SJCRH30 (cell line): ENCODE measurements around the gene EML1. TPM values are rescaled to one million over a fixed set of nuclear protein-coding genes. Genes with fewer than 3 reads are reported as not detected.
A peak's percentile ranks its signal among the peaks of the same experiment; 100 is the strongest.
"Not testable (repeated sequence)": the region's sequence is repeated elsewhere in the genome, so short reads cannot be mapped to it uniquely, and the experiment has no call there.

Experiments
- DNase-seq, 2 experiments: peaks; one replicate each; pipeline ENCODE4 v3.0.0-alpha.2; 2015 to 2020
- H3K27ac ChIP-seq: fragments of 250-450 bp; sonication (Bioruptor Pico); 2 replicates; pipeline ENCODE4 v1.5.1; 2020; ENCODE audit warnings: mild to moderate bottlenecking, moderate library complexity
- H3K27me3 ChIP-seq: fragments of 250-450 bp; sonication (Bioruptor Pico); 2 replicates; pipeline ENCODE4 v1.5.1; 2020; ENCODE audit warnings: mild to moderate bottlenecking, moderate library complexity
- H3K36me3 ChIP-seq: fragments of 250-450 bp; sonication (Bioruptor Pico); 2 replicates; pipeline ENCODE4 v1.5.1; 2020; ENCODE audit warnings: mild to moderate bottlenecking, moderate library complexity
- H3K4me1 ChIP-seq: fragments of 250-450 bp; sonication (Bioruptor Pico); 2 replicates; pipeline ENCODE4 v1.5.1; 2020; ENCODE audit warnings: mild to moderate bottlenecking, moderate library complexity
- H3K4me3 ChIP-seq: fragments of 250-450 bp; sonication (Bioruptor Pico); 2 replicates; pipeline ENCODE4 v1.5.1; 2020; ENCODE audit warnings: mild to moderate bottlenecking, moderate library complexity
- H3K9me3 ChIP-seq: fragments of 250-450 bp; sonication (Bioruptor Pico); replicated peaks from 2 replicates; pipeline ENCODE4 v1.5.1; 2020; ENCODE audit warnings: mild to moderate bottlenecking, moderate library complexity
- total RNA-seq: library from RNA; depleted of rRNA; stranded (reverse); fragments of >200 nt; shearing (Covaris generic); gene quantifications from 2 replicates; pipeline ENCODE4 v1.2.3, GENCODE V29; 2014

Gene EML1
- total RNA-seq, 1 experiment from 2014 or later, result 10.8 TPM

DNA sequence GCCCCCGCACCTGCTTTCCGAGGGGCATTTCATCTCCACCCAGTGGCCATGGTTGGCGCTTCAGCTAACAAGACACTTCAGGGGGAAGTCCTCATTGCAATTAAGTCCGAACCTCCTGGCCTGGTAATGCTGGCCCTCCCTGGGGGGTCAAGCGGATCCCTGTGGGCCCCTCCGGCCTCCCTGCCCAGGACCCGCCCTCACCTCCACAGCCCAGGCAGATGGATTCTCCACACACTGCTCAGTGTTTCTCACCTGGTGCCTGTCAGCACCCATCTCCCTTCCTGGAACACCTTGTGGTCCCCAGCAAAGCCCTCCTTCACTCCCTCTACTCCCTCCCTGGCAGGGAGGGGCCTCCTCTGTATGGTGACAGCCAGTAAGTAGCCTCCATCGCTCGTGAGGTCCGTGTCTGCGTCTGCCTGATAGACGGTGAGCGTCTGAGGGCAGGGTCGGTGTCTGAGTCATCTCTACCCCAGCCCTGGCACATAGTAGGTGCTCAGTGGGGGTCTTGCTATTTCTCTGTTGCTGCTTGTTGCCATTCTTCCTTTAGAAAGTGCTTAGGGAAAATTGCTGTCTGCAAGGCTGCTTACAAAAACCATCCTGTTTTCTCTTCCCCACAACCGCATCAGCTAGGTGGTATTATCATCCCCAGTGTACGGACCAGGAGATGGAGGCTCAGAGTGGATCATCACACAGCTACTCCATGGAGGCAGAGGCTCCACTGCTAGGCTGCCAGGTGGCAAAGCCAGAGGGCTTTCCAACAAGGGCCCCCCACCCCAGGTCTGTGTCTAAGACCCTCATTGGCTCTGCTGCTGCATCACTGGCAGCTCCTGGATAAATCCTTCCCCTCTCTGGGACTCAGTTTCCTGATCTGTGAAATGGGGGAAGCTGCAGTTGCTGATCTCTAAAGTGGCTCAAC, 39.7 kb upstream of the EML1 start:
- H3K27ac ChIP-seq, result no peak overlapping the region; the same call in 1 of the 2 replicates
- H3K4me3 ChIP-seq, result no peak overlapping the region
- no peaks in the 10 kb centered on the region for H3K36me3 ChIP-seq
- no peak for DNase-seq
- no peaks in the 10 kb centered on the region for H3K9me3 ChIP-seq
- H3K4me1 ChIP-seq, result peaks cover 45% of the 10 kb centered on the region
- H3K27me3 ChIP-seq, result peaks cover 17% of the 10 kb centered on the region; the same call in 1 of the 2 replicates

DNA sequence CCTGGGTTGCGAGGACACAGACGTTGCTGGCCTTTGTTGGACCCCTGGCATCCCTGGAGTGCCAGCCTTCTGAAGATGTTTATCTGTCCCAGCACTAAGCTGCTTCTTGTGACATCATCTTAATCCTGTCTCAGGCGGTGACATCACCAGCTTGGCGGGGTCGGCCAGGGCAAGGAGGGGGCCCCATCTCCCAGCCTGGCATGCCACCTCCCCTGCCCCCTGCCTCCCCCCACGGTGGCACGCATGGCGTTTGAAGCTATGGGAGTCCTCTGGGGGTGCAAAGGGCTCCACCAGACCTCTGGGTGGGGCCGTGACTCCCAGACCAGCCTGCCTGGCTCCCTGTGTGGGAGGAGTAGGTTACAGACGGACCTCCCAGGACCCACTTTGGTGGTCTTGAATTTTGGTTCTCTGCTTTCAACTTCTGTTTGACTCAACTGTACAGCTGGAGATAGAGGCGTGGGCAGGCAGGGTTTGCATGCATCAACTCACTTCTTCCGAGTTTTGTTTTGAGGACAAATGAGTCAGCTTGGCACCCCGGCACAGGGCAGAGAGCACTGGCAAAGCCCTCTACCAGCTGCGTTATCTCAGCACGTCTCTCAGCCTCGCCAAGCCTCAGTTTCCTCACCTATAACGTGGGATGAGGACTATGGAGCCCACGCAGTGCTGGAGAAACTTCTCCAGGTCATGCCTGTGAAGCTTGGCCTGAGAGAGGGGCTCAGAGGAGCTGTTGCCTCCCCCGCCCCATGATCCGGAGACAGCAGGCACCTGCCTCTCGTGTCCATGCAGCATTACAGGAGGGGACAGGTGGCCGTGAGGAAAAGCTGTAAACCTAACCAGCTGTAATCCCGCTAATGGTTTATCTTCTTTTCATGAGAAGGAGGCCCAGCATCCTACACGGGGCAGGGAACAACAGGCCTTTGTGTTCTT, 38.8 kb upstream of the EML1 start:
- H3K4me3 ChIP-seq, result no peak overlapping the region
- DNase-seq, result peak; percentile 81 to 94
- no peaks in the 10 kb centered on the region for H3K9me3 ChIP-seq
- peaks cover 8% of the 10 kb centered on the region; the same call in 1 of the 2 replicates for H3K27me3 ChIP-seq
- H3K36me3 ChIP-seq, result no peaks in the 10 kb centered on the region
- peak overlapping the region; percentile 68 for H3K27ac ChIP-seq
- H3K4me1 ChIP-seq, result peaks cover 45% of the 10 kb centered on the region

DNA sequence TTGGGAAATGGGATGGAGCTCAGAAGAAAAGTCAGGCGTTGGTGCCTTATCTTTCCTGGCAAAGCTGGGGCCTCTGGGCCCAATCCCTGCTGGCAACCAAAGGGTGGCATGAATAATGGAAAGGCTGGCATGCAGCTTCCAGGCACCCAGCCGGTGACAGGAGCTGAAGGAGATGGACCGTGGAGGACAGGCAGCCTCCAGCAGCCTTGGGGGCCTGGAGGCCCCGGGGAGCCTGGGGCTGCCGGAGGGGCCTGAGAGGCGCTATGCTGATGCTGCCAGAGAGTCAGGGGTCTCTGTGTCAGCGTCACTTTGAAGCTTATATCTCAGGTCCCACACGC, 38.2 kb upstream of the EML1 start:
- DNase-seq, result no peak
- peak overlapping the region; percentile 68 for H3K27ac ChIP-seq
- H3K36me3 ChIP-seq, result no peaks in the 10 kb centered on the region
- no peak overlapping the region for H3K4me3 ChIP-seq
- peaks cover 45% of the 10 kb centered on the region for H3K4me1 ChIP-seq
- no peaks in the 10 kb centered on the region for H3K9me3 ChIP-seq
- 0 out of 2 replicates have a peak, but pooled peaks cover 2% of the 10 kb centered on the region for H3K27me3 ChIP-seq

DNA sequence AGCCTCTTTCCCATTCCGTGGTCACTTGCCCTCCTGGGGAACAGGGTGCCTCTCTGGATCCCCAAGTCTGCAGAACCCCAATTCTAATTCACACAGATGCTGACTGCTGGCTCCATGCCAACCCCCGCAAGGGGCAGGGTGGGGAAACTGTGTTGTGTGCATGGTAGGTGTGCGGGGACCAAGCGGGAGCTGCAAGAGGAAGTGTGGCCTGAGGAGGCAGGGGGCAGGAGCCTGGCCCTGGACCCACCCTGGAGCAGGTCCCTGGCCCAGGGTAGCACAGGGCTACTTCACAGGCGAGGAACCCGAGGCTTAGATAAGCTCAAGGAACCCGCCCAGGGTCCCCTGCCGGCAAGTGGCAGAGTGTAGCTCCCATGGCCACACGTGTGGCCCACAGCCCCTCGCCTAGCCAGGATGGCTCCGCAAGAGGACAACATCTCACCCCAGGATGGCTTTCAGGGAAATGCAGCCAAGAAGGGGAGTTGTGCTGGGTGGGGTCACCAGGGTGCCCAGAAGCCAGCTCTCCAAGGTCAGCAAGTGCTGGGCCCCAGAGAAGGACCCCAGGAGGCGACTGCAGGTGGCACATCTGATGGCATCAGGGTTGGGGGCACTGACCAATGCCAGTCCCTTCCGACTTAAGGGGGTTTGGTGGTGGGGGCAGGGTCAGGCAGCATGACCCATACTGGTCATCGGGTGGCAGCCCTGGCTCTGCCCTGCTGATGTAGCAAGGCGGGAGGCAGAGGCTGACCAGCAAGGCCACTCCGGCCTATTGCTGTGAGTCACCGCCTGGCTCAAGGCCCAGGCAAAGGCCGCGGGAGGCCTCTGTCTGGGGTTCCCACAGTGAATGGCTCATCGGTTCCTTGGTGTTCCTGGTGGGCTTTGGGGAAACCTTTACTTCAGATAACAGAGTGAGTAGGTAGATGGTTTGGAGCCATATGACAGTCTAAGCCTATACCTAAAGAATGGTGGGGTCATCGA, 37.3 kb upstream of the EML1 start:
- Histone ChIP-seq H3K4me3 (no peak overlapping the region), H3K9me3 (no peaks in the 10 kb centered on the region), H3K27ac (no peak overlapping the region), H3K36me3 (no peaks in the 10 kb centered on the region), H3K27me3 (no peaks in the 10 kb centered on the region), H3K4me1 (peaks cover 45% of the 10 kb centered on the region)
- DNase-seq, result peak in 1 of 2 experiments; percentile 54

DNA sequence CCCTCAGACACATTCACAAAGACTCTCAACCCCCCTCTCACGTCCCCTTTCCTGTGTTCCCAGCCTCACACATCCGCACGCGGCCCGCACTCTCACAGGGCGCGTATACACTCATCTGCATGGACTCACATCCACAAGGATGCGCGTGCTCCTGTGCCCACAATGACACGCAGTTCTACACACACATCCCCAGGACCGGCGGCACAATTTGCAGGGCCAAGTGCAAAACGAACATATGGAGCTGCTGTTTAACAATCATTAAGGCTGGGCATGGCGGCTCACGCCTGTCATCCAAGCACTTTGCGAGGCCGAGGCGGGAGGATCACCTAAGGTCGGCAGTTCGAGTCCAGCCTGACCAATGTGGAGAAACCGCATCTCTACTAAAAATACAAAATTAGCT, 36.4 kb upstream of the EML1 start:
- no peak overlapping the region for H3K27ac ChIP-seq
- no peaks in the 10 kb centered on the region for H3K36me3 ChIP-seq
- H3K27me3 ChIP-seq, result no peaks in the 10 kb centered on the region
- H3K4me1 ChIP-seq, result peaks cover 45% of the 10 kb centered on the region
- H3K4me3 ChIP-seq, result no peak overlapping the region
- no peaks in the 10 kb centered on the region for H3K9me3 ChIP-seq
- no peak for DNase-seq

DNA sequence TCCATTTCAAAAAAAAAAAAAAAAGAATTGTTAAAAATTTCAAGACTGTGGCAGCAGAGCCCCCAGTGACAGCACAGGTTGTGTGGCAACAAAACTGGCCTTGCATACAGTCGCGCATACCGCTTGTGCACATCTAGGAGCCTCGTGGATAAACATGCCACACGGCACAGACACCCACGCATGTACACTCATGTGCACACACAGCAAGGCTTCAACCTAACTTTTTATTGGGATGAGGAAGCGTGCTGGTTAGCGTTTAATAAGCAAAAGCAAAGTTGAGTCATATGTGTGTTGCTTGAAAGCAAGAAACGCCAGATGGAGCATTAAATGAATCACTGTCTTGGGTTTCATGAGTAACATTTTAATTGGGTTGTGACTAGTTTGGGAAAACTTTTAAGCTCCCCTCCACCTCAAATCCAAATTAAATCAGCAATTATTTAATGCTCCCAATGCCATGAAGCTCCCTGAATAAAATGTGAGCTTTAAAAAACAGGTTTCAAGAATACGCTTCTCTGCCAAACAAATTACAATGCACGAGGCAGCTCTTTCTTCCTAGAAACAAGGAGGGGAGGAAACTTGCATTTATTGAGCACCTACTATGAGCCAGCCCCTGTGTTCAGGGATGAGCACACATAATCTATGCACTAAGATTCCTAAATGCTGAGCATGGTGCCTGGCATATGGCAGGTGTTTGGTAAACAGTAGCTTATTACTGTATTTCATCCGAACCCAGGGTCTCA, 35.7 kb upstream of the EML1 start:
- Histone ChIP-seq H3K27ac (no peak overlapping the region), H3K36me3 (no peaks in the 10 kb centered on the region), H3K9me3 (no peaks in the 10 kb centered on the region), H3K4me3 (no peak overlapping the region), H3K27me3 (no peaks in the 10 kb centered on the region), H3K4me1 (peaks cover 39% of the 10 kb centered on the region)
- no peak for DNase-seq

DNA sequence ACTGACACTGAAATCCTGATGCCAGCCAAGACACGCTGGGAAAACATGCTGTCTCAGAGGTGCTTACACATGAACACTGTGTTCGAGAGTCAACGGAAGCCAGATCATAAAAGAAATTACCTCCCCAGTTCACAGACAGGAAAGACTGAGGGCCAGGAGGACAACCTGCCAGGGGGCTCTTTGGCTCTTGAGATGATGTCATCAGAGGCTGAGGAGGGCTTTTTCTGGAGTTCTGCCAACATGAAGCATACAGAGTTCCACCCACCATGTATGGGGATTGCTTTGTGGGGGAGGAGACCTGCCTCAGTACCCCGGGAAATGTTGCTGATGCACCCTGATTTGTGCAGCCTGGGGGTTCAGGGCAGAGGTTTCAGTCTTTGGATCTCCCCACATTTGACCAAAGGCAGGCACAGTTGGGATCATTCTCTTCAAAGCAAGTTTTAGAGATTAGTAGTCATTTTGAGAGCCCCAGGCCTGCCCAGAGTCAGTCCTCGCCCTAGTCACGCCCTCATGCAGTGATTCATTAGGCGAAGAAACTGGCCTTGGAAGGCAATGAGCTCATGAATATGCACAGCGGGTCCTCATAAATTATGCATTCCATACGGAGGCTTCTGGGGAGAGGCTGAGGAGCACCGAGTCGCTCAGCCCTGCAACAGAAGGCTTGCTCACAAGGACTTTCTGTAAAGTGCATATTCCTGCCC, 34.9 kb upstream of the EML1 start:
- Histone ChIP-seq H3K36me3 (no peaks in the 10 kb centered on the region), H3K4me1 (peaks cover 33% of the 10 kb centered on the region), H3K9me3 (no peaks in the 10 kb centered on the region), H3K4me3 (no peak overlapping the region), H3K27ac (no peak overlapping the region), H3K27me3 (no peaks in the 10 kb centered on the region)
- peak in 1 of 2 experiments; percentile 45 for DNase-seq

DNA sequence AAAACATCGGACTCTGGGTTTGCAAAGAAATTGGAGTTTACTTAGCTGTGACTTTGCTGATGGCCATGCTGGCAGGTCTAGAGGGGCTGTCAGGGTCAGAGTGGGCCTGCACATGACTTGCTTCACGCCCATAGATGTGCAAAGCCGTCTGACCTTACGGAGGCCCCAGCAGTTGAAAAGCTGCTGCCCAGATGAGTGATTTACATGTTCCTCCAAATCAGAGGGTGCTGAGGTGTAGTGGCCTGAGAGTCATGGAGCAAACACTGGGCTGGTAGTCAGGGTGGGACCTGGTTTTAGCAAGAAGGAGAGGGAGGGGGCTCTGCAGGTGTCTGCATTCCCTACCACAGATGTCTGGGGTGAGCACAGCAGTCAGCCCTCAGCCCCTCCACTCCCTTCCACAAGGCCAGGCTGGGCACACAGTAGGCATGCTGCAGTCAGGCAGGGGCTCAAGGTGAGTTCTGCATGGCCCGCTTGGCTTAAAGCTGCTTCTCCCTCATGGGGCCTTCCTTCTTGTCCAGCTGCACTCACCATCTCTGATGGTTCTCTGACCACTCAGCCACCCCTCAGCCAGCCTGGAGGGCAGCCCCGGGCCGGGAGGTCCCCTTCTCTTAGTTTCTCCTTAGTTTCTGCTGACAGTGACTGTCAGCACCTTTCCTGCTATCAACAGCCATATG, 34.2 kb upstream of the EML1 start:
- no peaks in the 10 kb centered on the region for H3K9me3 ChIP-seq
- H3K27ac ChIP-seq, result no peak overlapping the region
- H3K27me3 ChIP-seq, result no peaks in the 10 kb centered on the region
- no peak for DNase-seq
- no peak overlapping the region for H3K4me3 ChIP-seq
- H3K4me1 ChIP-seq, result peaks cover 26% of the 10 kb centered on the region
- H3K36me3 ChIP-seq, result no peaks in the 10 kb centered on the region

DNA sequence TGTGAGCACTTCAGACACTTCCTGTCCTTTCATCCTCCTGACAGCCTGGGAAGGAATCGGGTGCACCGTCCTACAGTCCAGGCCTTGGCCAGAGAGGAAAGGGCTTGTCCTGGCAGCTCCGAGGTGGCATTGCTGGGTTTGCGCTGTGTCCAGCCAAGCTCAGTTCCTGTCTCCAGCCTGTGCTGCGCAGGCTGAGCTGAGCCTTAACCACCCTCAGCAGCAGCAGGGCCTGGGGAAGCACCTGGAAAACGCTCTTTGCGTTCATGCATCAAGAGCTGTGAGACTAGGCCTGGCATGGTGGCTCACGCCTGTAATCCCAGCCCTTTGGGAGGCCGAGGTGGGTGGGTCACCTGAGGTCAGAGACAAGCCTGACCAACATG, 33.7 kb upstream of the EML1 start:
- Histone ChIP-seq H3K4me1 (peaks cover 21% of the 10 kb centered on the region), H3K27me3 (no peaks in the 10 kb centered on the region), H3K4me3 (no peak overlapping the region), H3K27ac (no peak overlapping the region), H3K9me3 (no peaks in the 10 kb centered on the region), H3K36me3 (no peaks in the 10 kb centered on the region)
- no peak for DNase-seq

DNA sequence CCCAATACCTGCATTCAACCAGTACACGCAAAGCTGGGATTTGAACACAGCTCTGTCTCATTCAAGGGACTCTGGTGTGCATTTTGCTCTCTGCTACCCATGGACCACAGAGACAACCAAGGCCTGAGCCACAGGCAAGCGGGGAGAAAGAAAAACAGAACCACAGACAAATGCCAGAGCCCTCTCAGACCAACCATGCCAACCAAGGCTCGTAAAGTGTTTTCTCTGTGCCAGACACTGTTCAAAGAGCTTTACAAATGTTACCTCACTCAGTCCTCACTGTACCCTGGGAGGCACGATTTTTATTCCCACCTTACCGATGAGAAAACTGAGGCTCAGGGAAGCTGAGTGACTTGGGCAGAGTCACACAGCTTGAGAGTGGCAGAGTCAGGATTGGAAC, 32.4 kb upstream of the EML1 start:
- Histone ChIP-seq H3K9me3 (no peaks in the 10 kb centered on the region), H3K4me1 (peaks cover 8% of the 10 kb centered on the region), H3K27ac (no peak overlapping the region), H3K4me3 (no peak overlapping the region), H3K36me3 (no peaks in the 10 kb centered on the region), H3K27me3 (no peaks in the 10 kb centered on the region)
- no peak for DNase-seq

DNA sequence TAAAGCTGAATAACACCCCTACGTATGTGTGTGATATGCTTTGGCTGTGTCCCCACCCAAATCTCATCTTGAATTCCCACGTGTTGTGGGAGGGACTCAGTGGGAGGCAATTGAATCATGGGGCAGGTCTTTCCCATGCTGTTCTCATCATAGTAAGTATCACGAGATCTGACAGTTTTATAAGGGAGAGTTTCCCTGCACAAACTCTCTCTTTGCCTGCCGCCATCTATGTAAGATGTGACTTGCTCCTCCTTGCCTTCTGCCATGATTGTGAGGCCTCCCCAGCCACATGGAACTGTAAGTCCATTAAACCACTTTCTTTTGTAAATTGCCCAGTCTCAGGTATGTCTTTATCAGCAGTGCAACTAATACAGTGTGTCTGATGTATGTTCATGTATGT, 30.3 kb upstream of the EML1 start:
- H3K4me3 ChIP-seq, H3K27me3 ChIP-seq, H3K36me3 ChIP-seq, H3K27ac ChIP-seq, H3K9me3 ChIP-seq, DNase-seq, H3K4me1 ChIP-seq: not testable (repeated sequence)

DNA sequence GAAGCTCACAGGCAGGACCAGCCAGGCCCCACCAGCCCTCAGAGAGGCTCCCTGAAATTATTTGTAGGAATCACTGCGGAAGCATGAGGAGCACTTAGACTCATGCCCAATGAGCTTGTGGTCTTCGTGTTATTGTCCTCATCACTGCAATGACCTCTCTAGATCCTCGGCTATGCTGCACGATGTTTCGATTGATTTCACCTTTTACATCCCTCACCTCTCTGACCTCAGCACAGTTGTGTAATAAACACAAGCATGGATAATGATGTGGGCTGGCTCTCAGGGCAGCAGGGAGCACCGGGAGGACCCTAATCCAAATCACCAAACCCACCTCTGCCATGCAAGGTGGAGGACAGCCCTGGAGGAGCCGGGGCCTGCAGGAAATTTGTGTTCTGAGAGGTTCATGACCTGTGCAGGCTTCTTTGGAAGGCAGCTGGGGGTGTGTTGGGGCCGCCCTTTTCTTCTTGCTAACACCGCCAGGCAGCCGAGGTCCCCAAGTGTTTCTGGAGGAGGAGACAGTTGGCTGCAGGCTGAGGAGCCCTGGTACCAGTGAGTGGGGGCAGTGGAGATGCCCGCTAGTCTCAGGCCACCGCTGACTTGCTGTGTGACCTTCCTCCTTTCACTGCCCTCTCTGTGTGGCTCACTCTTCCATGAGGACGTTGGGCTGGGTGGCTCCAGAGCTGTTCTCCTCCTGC, 29.5 kb upstream of the EML1 start:
- no peaks in the 10 kb centered on the region for H3K9me3 ChIP-seq
- no peak overlapping the region for H3K4me3 ChIP-seq
- no peak overlapping the region for H3K27ac ChIP-seq
- H3K4me1 ChIP-seq, result peaks cover 13% of the 10 kb centered on the region
- no peak for DNase-seq
- H3K36me3 ChIP-seq, result no peaks in the 10 kb centered on the region
- H3K27me3 ChIP-seq, result no peaks in the 10 kb centered on the region
